IMR-90 (cell line): ENCODE results near the gene HOXA5. TPM values are rescaled to one million over a fixed set of nuclear protein-coding genes. Genes with fewer than 3 reads are reported as not detected.

Experiments used
- ATAC-seq: fragments of 200-7000 bp; cut with Tn5 transposase; 2 replicates; pipeline ENCODE4 v1.9.1; 2020; ENCODE audit warnings: low read depth, mild to moderate bottlenecking, moderate library complexity
- BruUV-seq: library from RNA; stranded (reverse); fragments of 400-500 nt; replicated peaks from 2 replicates; lab custom pipeline; 2021; lab: Mats Ljungman, UMichigan
- CTCF ChIA-PET: fragments of 300-600 bp; formaldehyde crosslinking; extraction: SDS; loops from one replicate; lab custom pipeline; 2021; ENCODE audit warnings: antibody characterized with exemption; lab: Yijun Ruan, JAX
- POLR2A ChIA-PET: fragments of 300-600 bp; sonication (Branson Sonifier 250); formaldehyde crosslinking; loops from one replicate; lab custom pipeline; 2022; ENCODE audit warnings: antibody characterized with exemption; ENCODE audit not compliant: unreplicated experiment; lab: Charles Lee
- DNase-seq: peaks from one replicate; pipeline ENCODE4 v3.0.0; 2013
- H2AFZ ChIP-seq: replicated peaks from 2 replicates; pipeline ENCODE3; 2013; ENCODE audit warnings: low read length, mild to moderate bottlenecking; ENCODE audit not compliant: poor library complexity
- H2AK5ac ChIP-seq: 2 replicates; pipeline ENCODE4 v1.6.1; 2013; ENCODE audit warnings: low read depth, low read length, inconsistent platforms
- H2AK9ac ChIP-seq: replicated peaks from 2 replicates; pipeline ENCODE3; 2013; ENCODE audit warnings: mild to moderate bottlenecking, low read depth, low read length, moderate library complexity; ENCODE audit not compliant: poor library complexity
- H2BK120ac ChIP-seq: 2 replicates; pipeline ENCODE4 v1.6.1; 2013; ENCODE audit warnings: low read depth, low read length, inconsistent platforms
- H2BK15ac ChIP-seq: 3 replicates; pipeline ENCODE4 v1.6.1; 2013; ENCODE audit warnings: low read depth, low read length, inconsistent platforms
- H2BK20ac ChIP-seq: 2 replicates; pipeline ENCODE4 v1.6.1; 2013; ENCODE audit warnings: low read depth, mild to moderate bottlenecking, inconsistent platforms, low read length, moderate library complexity
- H2BK5ac ChIP-seq: 2 replicates; pipeline ENCODE4 v1.6.1; 2013; ENCODE audit warnings: mild to moderate bottlenecking, low read depth, low read length, inconsistent platforms; ENCODE audit not compliant: poor library complexity, severe bottlenecking
- H3K14ac ChIP-seq: replicated peaks from 2 replicates; pipeline ENCODE4 v1.6.1; 2013; ENCODE audit warnings: low read depth, low read length, inconsistent platforms
- H3K18ac ChIP-seq: 2 replicates; pipeline ENCODE4 v1.6.1; 2013; ENCODE audit warnings: low read depth, low read length, control low read depth
- H3K23ac ChIP-seq: 2 replicates; pipeline ENCODE4 v1.6.1; 2013; ENCODE audit warnings: low read depth, low read length, inconsistent platforms
- H3K27ac ChIP-seq: 2 replicates; pipeline ENCODE4 v1.5.1; 2013; ENCODE audit warnings: mild to moderate bottlenecking, control low read depth, low read length; ENCODE audit not compliant: insufficient read depth
- H3K27me3 ChIP-seq: 2 replicates; pipeline ENCODE4 v1.6.1; 2013; ENCODE audit warnings: low read length; ENCODE audit not compliant: control insufficient read depth, insufficient read depth
- H3K36me3 ChIP-seq: 2 replicates; pipeline ENCODE4 v1.6.1; 2013; ENCODE audit warnings: low read length, mixed read lengths; ENCODE audit not compliant: control insufficient read depth, insufficient read depth
- H3K4ac ChIP-seq: 2 replicates; pipeline ENCODE4 v1.6.1; 2013; ENCODE audit warnings: low read depth, low read length, inconsistent platforms
- H3K4me1 ChIP-seq: 2 replicates; pipeline ENCODE4 v1.6.1; 2013; ENCODE audit warnings: low read length, mixed read lengths; ENCODE audit not compliant: control insufficient read depth, insufficient read depth
- H3K4me2 ChIP-seq: 2 replicates; pipeline ENCODE4 v1.6.1; 2013; ENCODE audit warnings: low read depth, mild to moderate bottlenecking, control low read depth, low read length, moderate library complexity
- H3K4me3 ChIP-seq: 2 replicates; pipeline ENCODE4 v1.5.1; 2013; ENCODE audit warnings: low read depth, mild to moderate bottlenecking, control low read depth, low read length, moderate library complexity; ENCODE audit not compliant: insufficient read depth
- H3K56ac ChIP-seq: 2 replicates; pipeline ENCODE4 v1.6.1; 2013; ENCODE audit warnings: low read length, inconsistent platforms; ENCODE audit not compliant: insufficient read depth; ENCODE audit errors: extremely low read depth
- H3K79me1 ChIP-seq, 2 experiments: 2 replicates each; pipeline ENCODE4 v1.6.1; 2013; ENCODE audit warnings: low read length in 2 of 2, inconsistent platforms in 1 of 2, low read depth in 1 of 2
- H3K9ac ChIP-seq: 2 replicates; pipeline ENCODE4 v1.6.1; 2013; ENCODE audit warnings: low read depth, low read length, control low read depth
- H3K9me1 ChIP-seq: 2 replicates; pipeline ENCODE4 v1.6.1; 2013; ENCODE audit warnings: low read length, inconsistent platforms; ENCODE audit not compliant: insufficient read depth
- H3K9me3 ChIP-seq: 2 replicates; pipeline ENCODE4 v1.6.1; 2013; ENCODE audit warnings: low read length; ENCODE audit not compliant: control insufficient read depth, insufficient read depth
- H4K20me1 ChIP-seq: 2 replicates; pipeline ENCODE4 v1.6.1; 2013; ENCODE audit warnings: low read length, inconsistent platforms; ENCODE audit not compliant: insufficient read depth
- H4K5ac ChIP-seq: 2 replicates; pipeline ENCODE4 v1.6.1; 2013; ENCODE audit warnings: mild to moderate bottlenecking, low read depth, low read length, control low read depth
- H4K8ac ChIP-seq, 2 experiments: 2 replicates each; pipeline ENCODE4 v1.6.1; 2013; ENCODE audit warnings: low read depth in 2 of 2, low read length in 2 of 2, control low read depth in 1 of 2, inconsistent platforms in 1 of 2
- H4K91ac ChIP-seq: 2 replicates; pipeline ENCODE4 v1.6.1; 2013; ENCODE audit warnings: low read depth, low read length, inconsistent platforms; ENCODE audit not compliant: insufficient read depth
- BHLHE40 ChIP-seq: fragments of 150-350 bp; IDR thresholded peaks from 2 replicates; pipeline ENCODE4 v1.6.1; 2016; ENCODE audit warnings: mild to moderate bottlenecking, low read depth, low read length
- CHD1 ChIP-seq: IDR thresholded peaks from 2 replicates; pipeline ENCODE4 v1.6.1; 2012; ENCODE audit warnings: low read depth, low read length, improper control_type of control experiment
- ELK1 ChIP-seq: fragments of 150-350 bp; IDR thresholded peaks from 2 replicates; pipeline ENCODE4 v1.6.1; 2016; ENCODE audit warnings: low read depth, mild to moderate bottlenecking, low read length, moderate library complexity, borderline replicate concordance
- FOS ChIP-seq: fragments of 150-350 bp; IDR thresholded peaks from 2 replicates; pipeline ENCODE4 v1.6.1; 2016; ENCODE audit warnings: low read depth, low read length
- MAFK ChIP-seq: IDR thresholded peaks from 2 replicates; pipeline ENCODE4 v1.6.1; 2012; ENCODE audit warnings: low read depth, low read length, improper control_type of control experiment
- MAZ ChIP-seq: IDR thresholded peaks from 2 replicates; pipeline ENCODE4 v1.6.1; 2012; ENCODE audit warnings: low read depth, mild to moderate bottlenecking, low read length, improper control_type of control experiment, moderate library complexity, borderline replicate concordance
- RAD21 ChIP-seq: IDR thresholded peaks from 2 replicates; pipeline ENCODE4 v1.6.1; 2012; ENCODE audit warnings: low read length, improper control_type of control experiment
- RCOR1 ChIP-seq: IDR thresholded peaks from 2 replicates; pipeline ENCODE4 v1.6.1; 2012; ENCODE audit warnings: mild to moderate bottlenecking, low read length, improper control_type of control experiment; ENCODE audit not compliant: insufficient replicate concordance
- RFX5 ChIP-seq: IDR thresholded peaks from 2 replicates; pipeline ENCODE4 v1.8.0; 2012; ENCODE audit warnings: low read depth, mild to moderate bottlenecking, low read length, moderate library complexity
- SMC3 ChIP-seq: fragments of 150-350 bp; IDR thresholded peaks from 2 replicates; pipeline ENCODE4 v1.6.1; 2016; ENCODE audit warnings: low read depth, mild to moderate bottlenecking, antibody characterized with exemption, low read length, moderate library complexity
- WGBS, 2 experiments: methylation state at CpG; one replicate each; pipeline versions ENCODE4 v1.1.5 to v1.1.7; 2013; ENCODE audit warnings: missing lambda C conversion rate in 2 of 2; ENCODE audit not compliant: insufficient read length in 1 of 2; ENCODE audit errors: extremely low coverage in 2 of 2; 5-methylcytosine and 5-hydroxymethylcytosine counted together
- dilution Hi-C: fragments of 300-500 bp; cut with HindIII; formaldehyde crosslinking; loops from one replicate; pipeline ENCODE4 v1.14.3; 2018; ENCODE audit warnings: low sequenced_read_pairs; ENCODE audit not compliant: unreplicated experiment
- in situ Hi-C: fragments of 300-500 bp; cut with MboI; formaldehyde crosslinking; loops from 3 replicates; pipeline ENCODE4 v1.14.3; 2019; ENCODE audit warnings: low sequenced_read_pairs, inconsistent platforms, mixed read lengths
- intact Hi-C: fragments of 100-400 bp; cut with micrococcal nuclease; formaldehyde crosslinking; loops from 2 replicates; pipeline ENCODE4 v1.10.0; 2022
- polyA plus RNA-seq, 3 experiments: library from polyadenylated mRNA; depleted of rRNA; stranded (reverse); fragments of >200 nt; gene quantifications; 2 replicates each; pipeline ENCODE4 v1.2.3, GENCODE V29; 2012; ENCODE audit warnings: low replicate concordance in 1 of 3
- total RNA-seq: library from RNA; depleted of rRNA; stranded (reverse); fragments of >200 nt; gene quantifications from 2 replicates; pipeline ENCODE4 v1.2.3, GENCODE V29; 2012
- TF ChIP-seq, protein P1 (sequence below): fragments of 150-350 bp; IDR thresholded peaks from 2 replicates; pipeline ENCODE4 v1.6.1; 2017; ENCODE audit warnings: mild to moderate bottlenecking, antibody characterized with exemption, low read length, low read depth

HOXA5 gene
- total and polyA plus RNA-seq, 2 of the 4 experiments (the other 2 are of a cell fraction) = 19.9 to 29.4 TPM

- TF ChIP-seq BHLHE40 (no peak), RFX5 (no peak)
Observed at GRCh38 chr7:27155816-27156507, 12.5 kb upstream of the HOXA5 start (continued).

DNA sequence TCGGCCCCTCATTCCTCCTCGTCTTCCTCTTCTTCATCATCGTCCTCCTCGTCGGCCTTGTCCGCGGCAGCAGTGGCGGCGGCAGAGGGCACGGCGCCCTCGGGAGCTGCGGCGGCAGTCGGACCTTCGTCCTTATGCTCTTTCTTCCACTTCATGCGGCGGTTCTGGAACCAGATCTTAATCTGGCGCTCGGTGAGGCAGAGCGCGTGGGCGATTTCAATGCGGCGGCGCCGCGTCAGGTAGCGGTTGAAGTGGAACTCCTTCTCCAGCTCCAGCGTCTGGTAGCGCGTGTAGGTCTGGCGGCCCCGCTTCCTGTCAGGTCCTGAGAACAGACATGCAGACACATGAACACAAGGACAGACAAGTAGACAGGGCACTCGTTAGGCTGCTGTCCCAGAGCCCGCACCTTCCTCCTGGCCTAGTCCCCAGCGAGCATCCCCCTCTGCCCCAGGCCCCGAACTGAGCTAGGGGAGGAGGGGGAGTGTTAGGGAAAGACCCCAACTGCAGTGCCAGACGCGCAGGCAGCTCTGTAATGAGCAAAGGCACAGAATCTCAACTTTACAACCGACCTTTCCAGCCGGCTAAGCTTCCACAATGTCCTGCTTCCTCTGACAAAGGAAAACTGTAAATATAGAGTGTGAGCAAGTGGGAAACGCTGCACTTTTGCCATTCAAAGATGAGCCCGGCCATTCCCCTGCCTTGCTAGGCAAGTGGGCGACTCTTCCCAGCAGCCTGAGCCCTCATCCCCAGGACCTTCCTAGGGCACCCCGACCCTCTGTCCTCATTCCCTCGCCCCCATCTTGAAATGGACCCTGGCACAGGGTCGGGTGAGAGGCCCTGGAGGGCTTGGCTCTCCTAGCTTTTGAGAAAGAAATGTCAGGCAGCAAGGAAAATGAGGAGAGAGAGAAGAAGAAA, 11.7 kb upstream of the HOXA5 start:
- Histone ChIP-seq H2BK15ac (no peak overlapping the region), H2AFZ (peak overlapping the region; percentile 38), H3K56ac (no peak overlapping the region), H3K36me3 (no peaks in the 10 kb centered on the region), H4K8ac (peak overlapping the region; percentile 6 to 90; a peak in 2 of 4 replicates), H3K4ac (0 out of 2 replicates have a peak overlapping the region, but pooled peaks have one; percentile 3), H2BK20ac (no peak overlapping the region), H2AK5ac (no peak overlapping the region), H3K4me2 (peak overlapping the region; percentile 88), H3K4me3 (peak overlapping the region; percentile 69; the same call in 1 of the 2 replicates), H3K4me1 (peaks cover 6% of the 10 kb centered on the region; the same call in 1 of the 2 replicates), H4K91ac (no peak overlapping the region), H3K18ac (no peak overlapping the region), H3K27ac (peak overlapping the region; percentile 34), H4K5ac (no peak overlapping the region; the same call in 1 of the 2 replicates), H4K20me1 (no peaks in the 10 kb centered on the region), H3K9me1 (peaks cover 3% of the 10 kb centered on the region; the same call in 1 of the 2 replicates), H2AK9ac (no peak overlapping the region), H2BK5ac (no peak overlapping the region), H2BK120ac (no peak overlapping the region), H3K27me3 (no peaks in the 10 kb centered on the region; the same call in 1 of the 2 replicates), H3K23ac (peak overlapping the region; percentile 7; the same call in 1 of the 2 replicates), H3K9me3 (no peaks in the 10 kb centered on the region), H3K9ac (peak overlapping the region; percentile 44; the same call in 1 of the 2 replicates), H3K79me1 (0 out of 4 replicates have a peak, but pooled peaks cover 0 to 10% of the 10 kb centered on the region in 2 experiments), H3K14ac (0 out of 2 replicates have a peak overlapping the region, but pooled peaks have one; percentile 8)
- no TSS peak for BruUV-seq
- ATAC-seq (no peak), DNase-seq (no peak)
- POLR2A ChIA-PET = no interaction called here
- dilution Hi-C loops (no loop called here), in situ Hi-C loops (loop anchor here (5.0 kb wide), 2 partner anchors 788 to 1303 kb away; no protein-coding TSS in a partner anchor), intact Hi-C loops (no loop called here)
- 61% methylated on average over 32 of the region's 48 CpGs; no CpG with 5 or more reads in 1 of the 2 experiments for WGBS, 2 experiments
- CTCF ChIA-PET = no interaction called here
- no peak for TF ChIP-seq RFX5
- TF ChIP-seq ELK1 = no peak
- TF ChIP-seq, protein P1, sequence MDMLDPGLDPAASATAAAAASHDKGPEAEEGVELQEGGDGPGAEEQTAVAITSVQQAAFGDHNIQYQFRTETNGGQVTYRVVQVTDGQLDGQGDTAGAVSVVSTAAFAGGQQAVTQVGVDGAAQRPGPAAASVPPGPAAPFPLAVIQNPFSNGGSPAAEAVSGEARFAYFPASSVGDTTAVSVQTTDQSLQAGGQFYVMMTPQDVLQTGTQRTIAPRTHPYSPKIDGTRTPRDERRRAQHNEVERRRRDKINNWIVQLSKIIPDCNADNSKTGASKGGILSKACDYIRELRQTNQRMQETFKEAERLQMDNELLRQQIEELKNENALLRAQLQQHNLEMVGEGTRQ = no peak
- TF ChIP-seq SMC3 = no peak
- TF ChIP-seq RCOR1 = no peak
- no peak for TF ChIP-seq RAD21
- no peak for TF ChIP-seq MAFK
- TF ChIP-seq CHD1 = no peak
- no peak for TF ChIP-seq MAZ
- TF ChIP-seq FOS = no peak
